Mucosa of descending colon (tissue), 3 donors: ENCODE results near the gene THBD. TPM values are rescaled to one million over a fixed set of nuclear protein-coding genes. Genes with fewer than 3 reads are reported as not detected.

Source experiments
- ATAC-seq: fragments of 200-7000 bp; cut with Tn5 transposase; one replicate; pipeline ENCODE4 v1.9.1; 2020; ENCODE audit warnings: mild to moderate bottlenecking, moderate library complexity
- DNase-seq, 3 donors: peaks; one replicate each; pipeline ENCODE4 v3.0.0-alpha.2; 2020
- H3K36me3 ChIP-seq: fragments of 200-600 bp; one replicate; pipeline ENCODE4 v1.8.0; 2021; ENCODE audit warnings: low read depth, mild to moderate bottlenecking
- H3K4me1 ChIP-seq: fragments of 200-600 bp; one replicate; pipeline ENCODE4 v1.8.0; 2021; ENCODE audit warnings: low read depth, mild to moderate bottlenecking
- H3K4me3 ChIP-seq: fragments of 200-600 bp; one replicate; pipeline ENCODE4 v1.8.0; 2021; ENCODE audit warnings: mild to moderate bottlenecking
- H3K9me3 ChIP-seq: fragments of 200-600 bp; one replicate; pipeline ENCODE4 v1.8.0; 2021; ENCODE audit warnings: mild to moderate bottlenecking
- intact Hi-C, 2 donors: fragments of 100-400 bp; cut with DNase I in 1 of 2; cut with micrococcal nuclease in 1 of 2; formaldehyde crosslinking; loops; one replicate each; pipeline versions ENCODE4 v1.11.0 to v1.11.1; 2022; cut with DNase I, micrococcal nuclease
- total RNA-seq, 3 donors: library from RNA; stranded (reverse); fragmentation: NEBNext Ultra II Directional in 2 of 3; extraction: Animal tissue kit (Norgen Biotek cat#: 25700) in 2 of 3; gene quantifications; one replicate each; pipeline versions ENCODE4 v1.2.1 to v1.2.4, GENCODE V29; 2021 to 2023
- TF ChIP-seq, protein P1 (sequence below): fragments of 200-600 bp; IDR thresholded peaks from one replicate; pipeline ENCODE4 v1.8.0; 2022; ENCODE audit warnings: antibody characterized with exemption, mild to moderate bottlenecking
- donor health status: DM: no; HTN: no; CAD: no; lungs with moderate emphysema.
- donor health status: DM: no; HTN: no; CAD: no.
- donor health status: DM: no; HTN: yes; CAD: no.

THBD gene
- total RNA-seq, 3 donors from 2014 or later, result 1.8 to 8.8 (median 5.9) TPM

DNA sequence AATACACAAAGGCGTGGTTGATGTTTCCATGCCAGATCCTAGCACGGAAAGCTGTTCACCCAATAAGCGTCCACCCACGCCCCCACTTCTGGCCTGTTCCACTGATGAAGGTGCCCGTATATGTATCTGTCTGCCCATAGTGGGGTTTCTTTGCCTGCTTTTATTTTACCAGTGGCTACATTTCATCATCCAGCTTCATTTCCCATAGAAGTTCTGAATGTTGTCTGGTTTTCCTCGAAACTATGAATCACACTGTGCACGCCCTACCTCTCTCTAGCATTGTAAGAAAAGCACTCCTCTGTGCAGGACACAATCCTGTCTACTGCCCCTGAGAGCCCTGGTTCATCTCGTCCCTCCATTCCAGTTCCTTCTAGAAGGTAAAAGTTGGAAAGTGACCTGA, 45.5 kb upstream of the THBD start:
- no peak overlapping the region for H3K4me3 ChIP-seq
- ATAC-seq (no peak), DNase-seq (no peak)
- no peaks in the 10 kb centered on the region for H3K4me1 ChIP-seq
- intact Hi-C loops, result no loop called here
- H3K9me3 ChIP-seq, result no peaks in the 10 kb centered on the region
- TF ChIP-seq, protein P1, sequence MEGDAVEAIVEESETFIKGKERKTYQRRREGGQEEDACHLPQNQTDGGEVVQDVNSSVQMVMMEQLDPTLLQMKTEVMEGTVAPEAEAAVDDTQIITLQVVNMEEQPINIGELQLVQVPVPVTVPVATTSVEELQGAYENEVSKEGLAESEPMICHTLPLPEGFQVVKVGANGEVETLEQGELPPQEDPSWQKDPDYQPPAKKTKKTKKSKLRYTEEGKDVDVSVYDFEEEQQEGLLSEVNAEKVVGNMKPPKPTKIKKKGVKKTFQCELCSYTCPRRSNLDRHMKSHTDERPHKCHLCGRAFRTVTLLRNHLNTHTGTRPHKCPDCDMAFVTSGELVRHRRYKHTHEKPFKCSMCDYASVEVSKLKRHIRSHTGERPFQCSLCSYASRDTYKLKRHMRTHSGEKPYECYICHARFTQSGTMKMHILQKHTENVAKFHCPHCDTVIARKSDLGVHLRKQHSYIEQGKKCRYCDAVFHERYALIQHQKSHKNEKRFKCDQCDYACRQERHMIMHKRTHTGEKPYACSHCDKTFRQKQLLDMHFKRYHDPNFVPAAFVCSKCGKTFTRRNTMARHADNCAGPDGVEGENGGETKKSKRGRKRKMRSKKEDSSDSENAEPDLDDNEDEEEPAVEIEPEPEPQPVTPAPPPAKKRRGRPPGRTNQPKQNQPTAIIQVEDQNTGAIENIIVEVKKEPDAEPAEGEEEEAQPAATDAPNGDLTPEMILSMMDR, result no peak
- no peaks in the 10 kb centered on the region for H3K36me3 ChIP-seq

DNA sequence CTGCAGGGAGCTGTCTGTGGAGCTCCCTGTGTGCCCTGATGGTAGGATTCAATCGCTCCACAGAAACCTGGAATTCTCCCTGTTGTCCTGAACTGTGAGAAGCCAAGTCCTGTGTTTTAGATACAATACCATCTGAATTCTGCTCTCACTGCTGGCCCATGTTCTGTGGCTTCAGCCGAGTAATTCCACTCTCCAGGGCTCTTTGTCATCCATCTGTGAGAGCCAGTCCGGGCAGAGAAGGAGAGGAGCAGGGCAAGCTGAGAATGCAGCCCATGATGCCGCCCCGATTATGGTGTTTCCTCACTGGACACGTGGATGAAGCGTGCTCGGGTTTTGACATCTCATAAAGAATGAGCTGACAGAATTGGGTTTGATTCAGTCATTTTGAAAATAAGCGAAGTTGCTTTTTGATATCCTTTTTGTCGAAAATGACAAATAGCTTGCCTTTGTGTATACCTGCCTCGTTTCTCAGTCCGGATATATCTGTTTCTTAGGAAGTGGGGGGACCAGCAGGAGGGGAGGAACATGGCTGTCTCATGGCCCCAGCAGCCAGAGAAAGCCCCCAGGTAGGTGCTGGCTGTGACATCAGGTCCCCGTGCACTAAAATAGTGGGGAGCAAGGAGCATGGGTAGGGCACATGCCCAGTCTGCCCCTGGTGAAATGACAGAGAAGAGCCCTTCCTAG, 44.9 kb upstream of the THBD start:
- no peaks in the 10 kb centered on the region for H3K4me1 ChIP-seq
- DNase-seq (no peak), ATAC-seq (no peak)
- intact Hi-C loops, result no loop called here
- TF ChIP-seq, protein P1, result no peak
- no peaks in the 10 kb centered on the region for H3K36me3 ChIP-seq
- H3K9me3 ChIP-seq, result no peaks in the 10 kb centered on the region
- no peak overlapping the region for H3K4me3 ChIP-seq

DNA sequence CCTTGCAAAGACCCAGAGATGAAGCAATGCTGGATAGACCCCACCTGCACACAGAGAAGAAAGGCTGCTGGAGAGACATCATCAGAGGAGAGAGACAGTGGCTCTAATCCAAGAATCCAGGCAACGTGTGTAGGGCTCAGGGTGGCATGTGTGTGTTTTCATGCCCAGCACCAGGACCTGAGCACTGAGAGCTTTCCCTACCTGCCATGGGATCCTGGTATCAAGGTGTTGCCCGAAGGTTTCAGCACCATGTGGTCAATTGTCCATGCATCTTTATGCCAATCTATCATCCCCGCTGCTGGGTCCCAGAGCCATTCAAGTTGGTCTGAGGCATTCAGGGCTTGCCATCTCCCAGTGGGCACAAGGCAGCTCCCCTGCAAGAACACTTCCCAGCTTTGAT, 44.1 kb upstream of the THBD start:
- no peaks in the 10 kb centered on the region for H3K36me3 ChIP-seq
- intact Hi-C loops, result no loop called here
- no peak overlapping the region for H3K4me3 ChIP-seq
- TF ChIP-seq, protein P1, result no peak
- H3K4me1 ChIP-seq, result no peaks in the 10 kb centered on the region
- no peaks in the 10 kb centered on the region for H3K9me3 ChIP-seq
- DNase-seq (no peak), ATAC-seq (no peak)

DNA sequence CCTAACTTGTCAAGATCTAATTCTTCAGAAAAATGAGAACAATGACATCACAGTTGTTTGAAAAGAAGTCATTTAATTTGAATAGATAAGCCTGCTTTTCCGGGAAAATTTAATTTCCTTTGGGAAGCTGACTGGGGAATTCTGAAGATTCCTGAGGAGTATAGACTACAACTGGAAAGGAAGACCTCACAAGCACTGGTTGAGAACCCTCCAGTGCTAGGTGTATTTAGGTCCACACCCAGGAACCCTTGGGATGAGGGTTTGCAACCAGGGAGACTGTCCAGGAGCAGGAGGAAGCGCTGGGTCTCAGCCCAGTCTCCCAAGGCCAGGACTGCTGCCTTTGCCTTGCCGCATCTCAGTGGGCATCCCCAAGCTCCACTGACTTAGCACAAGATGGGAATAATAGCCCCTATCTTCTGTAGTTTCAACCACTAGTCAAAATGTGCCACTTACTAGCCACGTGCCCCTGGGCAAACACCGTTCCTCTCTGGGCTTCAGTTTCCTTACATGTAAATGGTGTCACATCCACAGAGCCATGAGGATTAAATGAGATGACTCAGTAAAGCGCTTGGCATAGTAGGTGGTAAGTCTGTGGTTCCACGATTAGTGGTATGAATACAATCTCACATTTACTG, 43.5 kb upstream of the THBD start:
- Histone ChIP-seq H3K4me3 (no peak overlapping the region), H3K4me1 (no peaks in the 10 kb centered on the region), H3K36me3 (no peaks in the 10 kb centered on the region), H3K9me3 (no peaks in the 10 kb centered on the region)
- intact Hi-C loops, result no loop called here
- no peak for ATAC-seq
- no peak for DNase-seq
- TF ChIP-seq, protein P1, result no peak

DNA sequence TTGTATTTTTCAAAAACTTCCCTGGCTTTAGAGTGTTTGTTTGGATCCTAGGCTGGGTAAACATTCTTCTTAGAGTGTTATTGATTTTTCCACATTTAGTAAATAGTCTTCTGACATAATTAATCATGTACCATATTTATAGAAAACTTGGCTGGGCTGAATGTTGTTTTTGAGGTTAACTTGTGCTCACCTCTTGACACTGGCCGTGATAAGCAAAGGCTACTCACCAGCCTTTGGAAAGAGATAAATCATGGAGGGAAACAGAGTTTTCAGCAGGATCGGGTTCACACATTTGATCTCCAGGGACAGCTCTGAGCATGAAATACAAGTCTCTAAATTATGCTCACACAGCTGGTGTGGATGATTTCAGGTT, 42.9 kb upstream of the THBD start:
- Histone ChIP-seq H3K4me1 (no peaks in the 10 kb centered on the region), H3K9me3 (no peaks in the 10 kb centered on the region), H3K36me3 (no peaks in the 10 kb centered on the region), H3K4me3 (no peak overlapping the region)
- intact Hi-C loops, result no loop called here
- DNase-seq (no peak), ATAC-seq (no peak)
- TF ChIP-seq, protein P1, result no peak
